Pancreas (tissue), 10 donors: ENCODE data around the gene RNF138. TPM values are rescaled to one million over a fixed set of nuclear protein-coding genes. Genes with fewer than 3 reads are reported as not detected.
A peak's percentile ranks its signal among the peaks of the same experiment; 100 is the strongest.
"Not testable (repeated sequence)": the region's sequence is repeated elsewhere in the genome, so short reads cannot be mapped to it uniquely, and the experiment has no call there.

Experiments used
- ATAC-seq, 4 donors: fragments of 200-7000 bp; cut with Tn5 transposase; one replicate each; pipeline versions ENCODE4 v1.8.0 to v1.9.1; 2020; ENCODE audit warnings: mild to moderate bottlenecking in 4 of 4, moderate library complexity in 4 of 4
- DNase-seq, 6 donors: peaks; one replicate each; pipeline ENCODE4 v3.0.0-alpha.2; 2020
- FAIRE-seq: peaks from 2 replicates; lab custom pipeline; 2012; peaks lifted over from hg19 to GRCh38; lab: Jason Lieb, UNC
- H3K27ac ChIP-seq, 4 donors: fragments of 200-600 bp; sonication (generic); 1 replicate in 3 of 4; 2 replicates in 1 of 4; pipeline versions ENCODE4 v1.5.0 to v1.8.0; 2020
- H3K27me3 ChIP-seq, 4 donors: fragments of 200-600 bp; one replicate each; pipeline ENCODE4 v1.8.0; 2021
- H3K36me3 ChIP-seq, 3 donors: fragments of 200-600 bp; sonication (generic) in 1 of 3; one replicate each; pipeline versions ENCODE4 v1.5.0 to v1.8.0; 2020 to 2021
- H3K4me1 ChIP-seq, 3 donors: fragments of 200-600 bp; one replicate each; pipeline ENCODE4 v1.8.0; 2021
- H3K4me3 ChIP-seq, 4 donors: fragments of 200-600 bp; sonication (generic) in 2 of 4; one replicate each; pipeline versions ENCODE4 v1.5.0 to v1.8.0; 2020 to 2021
- H3K9me3 ChIP-seq, 4 donors: fragments of 200-600 bp; one replicate each; pipeline ENCODE4 v1.8.0; 2021
- CTCF ChIP-seq, 4 donors: fragments of 200-600 bp; sonication (generic) in 3 of 4; IDR thresholded peaks; one replicate each; pipeline versions ENCODE4 v1.5.0 to v1.8.0; 2021; ENCODE audit warnings: antibody characterized with exemption in 4 of 4
- WGBS, 2 donors: extraction: QIAGEN DNeasy Blood & Tissue Kit; methylation state at CpG; one replicate each; pipeline ENCODE4 v1.1.7; 2013; 5-methylcytosine and 5-hydroxymethylcytosine counted together
- intact Hi-C, 3 donors: fragments of 100-400 bp; cut with DNase I; formaldehyde crosslinking; loops; one replicate each; pipeline versions ENCODE4 v1.11.1 to v1.14.2; 2022
- polyA plus RNA-seq, 2 donors: library from polyadenylated mRNA; stranded (reverse); fragments of 200-250 nt; gene quantifications; one replicate each; pipeline ENCODE4 v1.2.3, GENCODE V29; 2013
- total RNA-seq, 6 donors: library from RNA; stranded (reverse); fragmentation: NEBNext Ultra II Directional in 4 of 6; extraction: Animal tissue kit (Norgen Biotek cat#: 25700) in 4 of 6; gene quantifications; one replicate each; pipeline versions ENCODE4 v1.2.1 to v1.2.4, GENCODE V29; 2021 to 2023
- donor health status: healthy with polysubstance abuse.
- donor health status: DM: no; HTN: no; CAD: no; lungs with moderate emphysema.
- donor health status: DM: no; HTN: no; CAD: no.
- donor health status: control.
- donor health status: control.
- donor health status: Bipolar disorder and iron deficiency.
- donor health status: DM: yes; HTN: yes; CAD: no.
- donor health status: DM: no; HTN: no; CAD: no.
- donor health status: DM: no; HTN: no; CAD: no.
- donor health status: DM: yes; HTN: yes; CAD: no.

The RNF138 gene
- total and polyA plus RNA-seq, 8 donors, result 4.4 to 20.0 (median 12.4) TPM

GRCh38 chr18:32086881-32087280, 4.8 kb upstream of the RNF138 start:
- Histone ChIP-seq H3K27ac (no peak overlapping the region), H3K36me3 (no peaks in the 10 kb centered on the region), H3K9me3 (no peaks in the 10 kb centered on the region), H3K4me1 (peaks cover 3 to 10% (median 7%) of the 10 kb centered on the region in 3 donors), H3K4me3 (no peak overlapping the region), H3K27me3 (no peaks in the 10 kb centered on the region)
- ATAC-seq (no peak), FAIRE-seq (no peak), DNase-seq (no peak)
- intact Hi-C loops, result no loop called here
- WGBS, 2 donors, result 82 to 86% methylated on average over 6 of the region's 6 CpGs
- no peak for TF ChIP-seq CTCF (IDR thresholded peaks at IDR 0.05)

GRCh38 chr18:32090831-32091230, 843 bp upstream of the RNF138 start:
- H3K9me3 ChIP-seq, DNase-seq, H3K4me3 ChIP-seq, H3K36me3 ChIP-seq, H3K27me3 ChIP-seq, intact Hi-C loops, H3K27ac ChIP-seq, ATAC-seq, FAIRE-seq: not testable (repeated sequence)
- peaks cover 13 to 26% (median 17%) of the 10 kb centered on the region in 3 donors for H3K4me1 ChIP-seq
- WGBS, 2 donors, result 93 to 95% methylated on average over 16 of the region's 16 CpGs

- Histone ChIP-seq H3K4me1 (peaks cover 13 to 30% (median 17%) of the 10 kb centered on the region in 3 donors), H3K9me3 (no peaks in the 10 kb centered on the region), H3K36me3 (no peaks in the 10 kb centered on the region), H3K27ac (peak overlapping the region; percentile 99 to 100 (median 100)), H3K27me3 (no peaks in the 10 kb centered on the region), H3K4me3 (peak overlapping the region; percentile 42 to 94 (median 80))
- FAIRE-seq (peak; percentile 29), DNase-seq (no peak), ATAC-seq (no peak)
- intact Hi-C loops, result no loop called here
- WGBS, 2 donors, result 30 to 32% methylated on average over 7 of the region's 7 CpGs
- TF ChIP-seq CTCF (IDR thresholded peaks at IDR 0.05), result no peak
Observed at GRCh38 chr18:32091325-32091723, 350 bp upstream of the RNF138 start.

- peak overlapping the region; percentile 68 to 94 (median 80) for H3K4me3 ChIP-seq
- H3K27ac ChIP-seq, result peak overlapping the region; percentile 99 to 100 (median 100)
- H3K27me3 ChIP-seq, result no peaks in the 10 kb centered on the region
- TF ChIP-seq CTCF (IDR thresholded peaks at IDR 0.05), result no peak
- 0 to 1% methylated on average over 43 to 77 of the region's 77 CpGs for WGBS, 2 donors
- peaks cover 13 to 35% (median 17%) of the 10 kb centered on the region in 3 donors for H3K4me1 ChIP-seq
- DNase-seq (peak; percentile 99 to 100 (median 99)), ATAC-seq (peak; percentile 94 to 97 (median 94)), FAIRE-seq (no peak)
- no peaks in the 10 kb centered on the region for H3K36me3 ChIP-seq
- intact Hi-C loops, result no loop called here
- no peaks in the 10 kb centered on the region for H3K9me3 ChIP-seq
Observed at GRCh38 chr18:32092422-32093101, 888 bp downstream of the RNF138 start.

GRCh38 chr18:32093102-32093511, 1.4 kb downstream of the RNF138 start:
- no peak for TF ChIP-seq CTCF (IDR thresholded peaks at IDR 0.05)
- peak; percentile 5 to 37 (median 16) for ATAC-seq
- Histone ChIP-seq H3K4me3 (peak overlapping the region; percentile 68 to 94 (median 80)), H3K27me3 (no peaks in the 10 kb centered on the region), H3K36me3 (no peaks in the 10 kb centered on the region), H3K4me1 (peaks cover 13 to 35% (median 17%) of the 10 kb centered on the region in 3 donors), H3K9me3 (no peaks in the 10 kb centered on the region), H3K27ac (peak overlapping the region; percentile 99 to 100 (median 100))
- peak in 5 of 6 donors; percentile 50 to 77 (median 53) for DNase-seq
- FAIRE-seq, result no peak
- WGBS, 2 donors, result 0% methylated on average over 32 of the region's 32 CpGs
- intact Hi-C loops, result no loop called here
